ENCODE results near the gene MOB3B. TPM values are rescaled to one million over a fixed set of nuclear protein-coding genes. Genes with fewer than 3 reads are reported as not detected.

MOB3B gene
- total RNA-seq, 1 experiment from 2014 or later: 0.03 TPM

DNA sequence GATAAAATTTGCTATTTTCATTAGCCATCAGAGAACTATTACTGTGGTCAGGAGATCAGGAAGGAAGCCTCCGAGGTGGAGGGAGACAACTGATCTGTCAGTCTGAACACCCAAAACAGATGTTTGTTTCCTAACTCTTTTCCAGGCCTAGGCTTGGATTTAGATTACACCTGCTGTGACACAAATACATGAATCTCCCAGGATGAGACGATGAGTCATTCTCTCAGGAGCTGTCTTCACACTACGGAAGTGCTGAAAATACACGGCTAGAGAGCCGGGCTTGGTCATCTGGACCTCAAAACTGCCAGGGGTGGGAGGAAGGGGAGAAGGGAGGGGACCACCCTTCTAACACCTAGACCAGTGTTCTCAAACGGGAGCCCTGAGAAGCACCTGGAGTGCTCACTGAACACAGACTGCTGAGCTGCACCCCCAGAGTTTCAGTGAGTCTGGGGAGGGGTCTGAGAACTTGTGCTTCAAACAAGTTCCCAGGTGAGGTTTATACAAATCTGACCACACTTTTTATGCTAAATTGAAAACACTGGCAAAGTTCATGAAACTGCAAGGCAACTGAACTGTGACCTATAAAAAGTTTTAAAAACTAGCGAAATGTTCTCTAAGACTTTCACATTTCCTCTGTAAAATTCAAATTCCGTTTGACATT, 152.3 kb downstream of the MOB3B start:
- Histone ChIP-seq H3K36me3 (ENCODE audit: control insufficient read depth, insufficient read depth, low read length) (no peaks in the 10 kb centered on the region), H3K4me3 (ENCODE audit: low read depth in 2 of 2, low read length in 2 of 2) (no peak overlapping the region), H3K9me3 (ENCODE audit: control insufficient read depth, insufficient read depth, low read depth, low read length) (no peaks in the 10 kb centered on the region), H3K27ac (ENCODE audit: low read length) (no peak overlapping the region), H3K27me3 (ENCODE audit: control insufficient read depth, insufficient read depth, low read length) (no peaks in the 10 kb centered on the region), H3K4me1 (ENCODE audit: control insufficient read depth, insufficient read depth, low read length) (no peaks in the 10 kb centered on the region)
- ATAC-seq: no peak
- intact Hi-C loops (cut with micrococcal nuclease; ENCODE audit: unreplicated experiment) (no loop called here), in situ Hi-C loops (cut with HindIII; ENCODE audit: low pct_unique_long_range_greater_than_20kb, low sequenced_read_pairs) (no loop called here)
- BruUV-seq (replicated peaks): no TSS peak
- ChIA-PET POLR2A (no interaction called here), CTCF (no interaction called here)
- TF ChIP-seq REST (IDR thresholded peaks at IDR 0.05; ENCODE audit: insufficient read depth in 1 of 2, low read depth in 2 of 2, low read length in 1 of 2) (no peak), SIN3A (IDR thresholded peaks at IDR 0.05; ENCODE audit: borderline replicate concordance, insufficient read depth, low read depth, low read length) (no peak), CTCF (IDR thresholded peaks at IDR 0.05) (no peak)
- no peak for DNase-seq (ENCODE audit: low read depth, low spot score)

- ATAC-seq (no peak), DNase-seq (ENCODE audit: low read depth, low spot score) (no peak)
- POLR2A ChIA-PET: no interaction called here
- no peak for TF ChIP-seq SIN3A (IDR thresholded peaks at IDR 0.05; ENCODE audit: borderline replicate concordance, insufficient read depth, low read depth, low read length)
- no peak for TF ChIP-seq CTCF (IDR thresholded peaks at IDR 0.05)
- TF ChIP-seq TCF7L2 (IDR thresholded peaks at IDR 0.05; ENCODE audit: low read depth, low read length): no peak
- TF ChIP-seq POLR2AphosphoS5 (IDR thresholded peaks at IDR 0.05; ENCODE audit: low read depth, low read length): no peak
- no peak for TF ChIP-seq REST (IDR thresholded peaks at IDR 0.05; ENCODE audit: insufficient read depth in 1 of 2, low read depth in 2 of 2, low read length in 1 of 2)
- H3K36me3 ChIP-seq (ENCODE audit: control insufficient read depth, insufficient read depth, low read length): no peaks in the 10 kb centered on the region
- CTCF ChIA-PET: no interaction called here
- no peaks in the 10 kb centered on the region for H3K9me3 ChIP-seq (ENCODE audit: control insufficient read depth, insufficient read depth, low read depth, low read length)
- in situ Hi-C loops (cut with HindIII; ENCODE audit: low pct_unique_long_range_greater_than_20kb, low sequenced_read_pairs): no loop called here
- H3K27ac ChIP-seq (ENCODE audit: low read length): no peak overlapping the region
- no peaks in the 10 kb centered on the region for H3K27me3 ChIP-seq (ENCODE audit: control insufficient read depth, insufficient read depth, low read length)
- intact Hi-C loops (cut with micrococcal nuclease; ENCODE audit: unreplicated experiment): no loop called here
- H3K4me3 ChIP-seq (ENCODE audit: low read depth in 2 of 2, low read length in 2 of 2): no peak overlapping the region
- no TSS peak for BruUV-seq (replicated peaks)
- H3K4me1 ChIP-seq (ENCODE audit: control insufficient read depth, insufficient read depth, low read length): no peaks in the 10 kb centered on the region
Measured at GRCh38 chr9:27373851-27374250, 155.8 kb downstream of the MOB3B start.

Measured in Panc1 (cell line).